Calu3 (cell line): Measurements from ENCODE around the gene FBXW2. TPM values are rescaled to one million over a fixed set of nuclear protein-coding genes. Genes with fewer than 3 reads are reported as not detected.

Experiments used
- BruUV-seq: library from RNA; stranded (reverse); fragments of 400-500 nt; replicated peaks from 2 replicates; lab custom pipeline; 2021; lab: Mats Ljungman, UMichigan
- CTCF ChIA-PET: fragments of 300-600 bp; sonication (Branson Sonifier 250); formaldehyde crosslinking; loops from one replicate; lab custom pipeline; 2022; ENCODE audit warnings: antibody characterized with exemption; lab: Charles Lee
- DNase-seq: peaks from one replicate; pipeline ENCODE4 v3.0.0; 2022
- H3K27ac Mint-ChIP-seq: one replicate; pipeline ENCODE4 v1.8.0; 2022; ENCODE audit warnings: mixed read lengths; ENCODE audit not compliant: unreplicated experiment
- H3K27me3 Mint-ChIP-seq: one replicate; pipeline ENCODE4 v1.8.0; 2022; ENCODE audit warnings: mixed read lengths; ENCODE audit not compliant: unreplicated experiment
- H3K36me3 Mint-ChIP-seq: one replicate; pipeline ENCODE4 v1.8.0; 2022; ENCODE audit warnings: mild to moderate bottlenecking, moderate library complexity, mixed read lengths; ENCODE audit not compliant: insufficient read depth, unreplicated experiment
- H3K4me1 Mint-ChIP-seq: one replicate; pipeline ENCODE4 v1.8.0; 2022; ENCODE audit warnings: mild to moderate bottlenecking, low read depth, mixed read lengths; ENCODE audit not compliant: unreplicated experiment
- H3K4me3 Mint-ChIP-seq: one replicate; pipeline ENCODE4 v1.8.0; 2022; ENCODE audit warnings: mild to moderate bottlenecking, low read depth, moderate library complexity, mixed read lengths; ENCODE audit not compliant: unreplicated experiment
- H3K9me3 Mint-ChIP-seq: one replicate; pipeline ENCODE4 v1.8.0; 2022; ENCODE audit warnings: low read depth, mixed read lengths; ENCODE audit not compliant: unreplicated experiment
- intact Hi-C: fragments of 100-400 bp; cut with micrococcal nuclease; formaldehyde crosslinking; loops from one replicate; pipeline ENCODE4 v1.10.0; 2022; ENCODE audit not compliant: unreplicated experiment
- total RNA-seq: library from RNA; stranded (reverse); gene quantifications from 2 replicates; pipeline ENCODE4 v1.2.3, GENCODE V29; 2022
- TF ChIP-seq, protein P1 (sequence below): fragments of 200-600 bp; IDR thresholded peaks from one replicate; pipeline ENCODE4 v1.8.0; 2022; ENCODE audit warnings: antibody characterized with exemption; ENCODE audit not compliant: unreplicated experiment

FBXW2 gene
- total RNA-seq, 1 experiment from 2014 or later = 44.8 TPM

DNA sequence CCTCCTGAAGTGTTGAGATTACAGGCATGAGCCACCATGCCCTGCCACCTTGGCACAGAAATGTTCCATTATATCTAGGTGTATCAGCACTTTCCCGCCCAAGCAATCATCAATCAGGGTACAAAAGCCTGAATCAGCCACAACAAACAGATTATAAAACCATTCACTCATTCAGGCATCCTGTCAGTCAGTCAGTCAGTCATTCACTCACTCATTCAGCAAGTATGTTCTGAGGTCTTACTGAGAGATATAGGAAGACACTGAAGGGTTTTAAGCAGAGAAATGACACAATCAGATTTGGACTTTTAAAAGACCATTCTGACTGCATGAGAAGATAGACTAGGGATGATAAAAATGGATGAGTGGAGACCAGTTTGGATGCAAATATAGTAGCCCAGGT is 36.4 kb upstream of the FBXW2 start:
- Mint-ChIP-seq H3K27me3 (no peaks in the 10 kb centered on the region), H3K27ac (no peak overlapping the region), H3K36me3 (peaks cover 12% of the 10 kb centered on the region), H3K9me3 (no peaks in the 10 kb centered on the region), H3K4me3 (no peak overlapping the region), H3K4me1 (no peaks in the 10 kb centered on the region)
- CTCF ChIA-PET = no interaction called here
- no TSS peak for BruUV-seq
- TF ChIP-seq, protein P1, sequence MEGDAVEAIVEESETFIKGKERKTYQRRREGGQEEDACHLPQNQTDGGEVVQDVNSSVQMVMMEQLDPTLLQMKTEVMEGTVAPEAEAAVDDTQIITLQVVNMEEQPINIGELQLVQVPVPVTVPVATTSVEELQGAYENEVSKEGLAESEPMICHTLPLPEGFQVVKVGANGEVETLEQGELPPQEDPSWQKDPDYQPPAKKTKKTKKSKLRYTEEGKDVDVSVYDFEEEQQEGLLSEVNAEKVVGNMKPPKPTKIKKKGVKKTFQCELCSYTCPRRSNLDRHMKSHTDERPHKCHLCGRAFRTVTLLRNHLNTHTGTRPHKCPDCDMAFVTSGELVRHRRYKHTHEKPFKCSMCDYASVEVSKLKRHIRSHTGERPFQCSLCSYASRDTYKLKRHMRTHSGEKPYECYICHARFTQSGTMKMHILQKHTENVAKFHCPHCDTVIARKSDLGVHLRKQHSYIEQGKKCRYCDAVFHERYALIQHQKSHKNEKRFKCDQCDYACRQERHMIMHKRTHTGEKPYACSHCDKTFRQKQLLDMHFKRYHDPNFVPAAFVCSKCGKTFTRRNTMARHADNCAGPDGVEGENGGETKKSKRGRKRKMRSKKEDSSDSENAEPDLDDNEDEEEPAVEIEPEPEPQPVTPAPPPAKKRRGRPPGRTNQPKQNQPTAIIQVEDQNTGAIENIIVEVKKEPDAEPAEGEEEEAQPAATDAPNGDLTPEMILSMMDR = no peak
- no peak for DNase-seq
- intact Hi-C loops = no loop called here

DNA sequence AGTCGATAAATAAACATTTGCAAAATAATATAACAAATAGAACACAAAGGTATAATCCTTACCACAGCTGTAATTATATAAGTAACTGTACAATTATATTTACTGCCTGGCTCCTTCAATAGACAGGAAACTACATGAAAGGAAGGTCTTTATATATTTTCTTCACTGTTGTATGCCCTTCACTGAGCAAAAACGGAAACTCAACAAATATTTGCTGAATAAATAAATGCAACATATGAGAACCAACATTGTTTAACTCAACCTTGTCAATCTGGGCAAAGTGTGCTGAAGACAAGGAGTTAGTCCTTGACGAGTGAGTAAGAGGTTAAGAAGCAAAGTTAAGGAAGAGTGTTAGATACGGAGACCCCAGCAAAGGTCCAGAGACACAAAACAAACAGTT is 26.9 kb upstream of the FBXW2 start:
- DNase-seq = no peak
- Mint-ChIP-seq H3K4me1 (no peaks in the 10 kb centered on the region), H3K27me3 (no peaks in the 10 kb centered on the region), H3K9me3 (no peaks in the 10 kb centered on the region), H3K27ac (no peak overlapping the region), H3K4me3 (no peak overlapping the region), H3K36me3 (peaks cover 18% of the 10 kb centered on the region)
- BruUV-seq = no TSS peak
- intact Hi-C loops = no loop called here
- CTCF ChIA-PET = no interaction called here
- TF ChIP-seq, protein P1 = no peak

DNA sequence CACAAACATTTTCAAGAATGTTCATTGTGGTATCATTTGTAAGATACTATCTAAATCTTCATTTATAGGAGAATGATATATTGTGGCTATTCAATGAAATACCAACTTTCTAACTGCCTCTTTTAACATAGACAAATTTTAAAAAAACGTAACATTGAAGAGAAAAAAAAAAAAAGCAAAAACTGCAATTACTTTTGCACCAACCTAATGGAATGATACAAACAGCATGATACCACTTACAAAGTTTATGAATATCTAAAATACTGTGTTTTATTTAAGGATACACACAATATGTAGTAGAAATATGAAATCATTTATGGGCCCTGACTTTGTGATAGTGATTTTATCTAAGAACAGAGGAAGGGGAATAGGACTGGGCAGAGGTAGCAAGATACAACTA is 25.4 kb upstream of the FBXW2 start:
- H3K36me3 Mint-ChIP-seq = peaks cover 12% of the 10 kb centered on the region
- TF ChIP-seq, protein P1 = no peak
- intact Hi-C loops = no loop called here

GRCh38 chr9:120815075-120815474 is 21.9 kb upstream of the FBXW2 start:
- DNase-seq = no peak
- no peaks in the 10 kb centered on the region for H3K4me1 Mint-ChIP-seq
- no peak overlapping the region for H3K4me3 Mint-ChIP-seq
- H3K27me3 Mint-ChIP-seq = no peaks in the 10 kb centered on the region
- no peak overlapping the region for H3K27ac Mint-ChIP-seq
- TF ChIP-seq, protein P1 = no peak
- BruUV-seq = no TSS peak
- CTCF ChIA-PET = no interaction called here
- intact Hi-C loops = no loop called here
- no peaks in the 10 kb centered on the region for H3K36me3 Mint-ChIP-seq
- H3K9me3 Mint-ChIP-seq = no peaks in the 10 kb centered on the region

More for the DNA sequence above, 25.4 kb upstream of the FBXW2 start:
- CTCF ChIA-PET = no interaction called here
- no peaks in the 10 kb centered on the region for H3K9me3 Mint-ChIP-seq
- H3K4me3 Mint-ChIP-seq = no peak overlapping the region
- H3K27me3 Mint-ChIP-seq = no peaks in the 10 kb centered on the region
- H3K4me1 Mint-ChIP-seq = no peaks in the 10 kb centered on the region
- H3K27ac Mint-ChIP-seq = no peak overlapping the region
- BruUV-seq = no TSS peak
- DNase-seq = no peak

- H3K4me3 Mint-ChIP-seq = no peak overlapping the region
- no TSS peak for BruUV-seq
- CTCF ChIA-PET = no interaction called here
- no peaks in the 10 kb centered on the region for H3K27me3 Mint-ChIP-seq
- H3K4me1 Mint-ChIP-seq = no peaks in the 10 kb centered on the region
- H3K9me3 Mint-ChIP-seq = peaks cover 14% of the 10 kb centered on the region
- DNase-seq = no peak
- H3K27ac Mint-ChIP-seq = no peak overlapping the region
- intact Hi-C loops = no loop called here
- no peaks in the 10 kb centered on the region for H3K36me3 Mint-ChIP-seq
- TF ChIP-seq, protein P1 = no peak
Observed at GRCh38 chr9:120808931-120809330, 15.7 kb upstream of the FBXW2 start.
